Left lung (tissue), 14 donors: ENCODE data around the gene AMBN. TPM values are rescaled to one million over a fixed set of nuclear protein-coding genes. Genes with fewer than 3 reads are reported as not detected.

Source experiments
- ATAC-seq: fragments of 200-7000 bp; cut with Tn5 transposase; one replicate; pipeline ENCODE4 v1.9.1; 2020; ENCODE audit warnings: moderate library complexity
- DNase-seq, 4 donors: peaks; one replicate each; pipeline ENCODE4 v3.0.0-alpha.2; 2013 to 2020
- H3K27ac ChIP-seq, 2 donors: fragments of 200-600 bp; sonication (generic) in 1 of 2; one replicate each; pipeline versions ENCODE4 v1.5.0 to v1.8.0; 2020 to 2021
- H3K27me3 ChIP-seq, 2 donors: fragments of 200-600 bp; sonication (generic) in 1 of 2; one replicate each; pipeline versions ENCODE4 v1.5.0 to v1.8.0; 2020 to 2021
- H3K36me3 ChIP-seq, 2 donors: fragments of 200-600 bp; sonication (generic) in 1 of 2; one replicate each; pipeline versions ENCODE4 v1.5.0 to v1.8.0; 2020 to 2021
- H3K4me1 ChIP-seq, 2 donors: fragments of 200-600 bp; one replicate each; pipeline ENCODE4 v1.8.0; 2021
- H3K4me3 ChIP-seq, 2 donors: fragments of 200-600 bp; sonication (generic) in 1 of 2; one replicate each; pipeline versions ENCODE4 v1.5.0 to v1.8.0; 2020 to 2021; ENCODE audit warnings: mild to moderate bottlenecking in 1 of 2
- H3K9me3 ChIP-seq, 2 donors: fragments of 200-600 bp; sonication (generic) in 1 of 2; one replicate each; pipeline versions ENCODE4 v1.5.0 to v1.8.0; 2020 to 2021
- CTCF ChIP-seq, 2 donors: fragments of 200-600 bp; sonication (generic) in 1 of 2; IDR thresholded peaks; one replicate each; pipeline versions ENCODE4 v1.5.0 to v1.8.0; 2021; ENCODE audit warnings: antibody characterized with exemption in 2 of 2
- intact Hi-C, 2 donors: fragments of 100-400 bp; cut with DNase I; formaldehyde crosslinking; loops; one replicate each; pipeline versions ENCODE4 v1.11.2 to v1.14.2; 2022
- long read RNA-seq, 12 donors: library from polyadenylated mRNA in 2 of 12; unstranded in 2 of 12; transcript quantifications; one replicate each; pipeline ENCODE4 v2.0.0 and lab custom pipeline, GENCODE V29; 2019 to 2026
- polyA plus RNA-seq, 6 donors: library from polyadenylated mRNA; unstranded; fragments of 120-200 nt; gene quantifications; one replicate each; pipeline ENCODE4 v1.2.1, GENCODE V29; 2013; ENCODE audit not compliant: insufficient read length in 6 of 6
- total RNA-seq, 2 donors: library from RNA; stranded (reverse); fragmentation: NEBNext Ultra II Directional; extraction: Animal tissue kit (Norgen Biotek cat#: 25700); gene quantifications; one replicate each; pipeline ENCODE4 v1.2.1, GENCODE V29; 2021
- donor health status: DM: no; HTN: yes; CAD: no.
- donor health status: DM: no; HTN: no; CAD: no.

AMBN gene
- not detected for total RNA-seq
- not detected for polyA plus RNA-seq
- long read RNA-seq, donor 1 = 0 reads
- long read RNA-seq, donor 2 = 0 reads
- long read RNA-seq, donor 3 = 0 reads
- long read RNA-seq, donor 4 = 0 reads
- long read RNA-seq, donor 5 = 0 reads
- long read RNA-seq, donor 6 = 0 reads
- long read RNA-seq, donor 7 = 0 reads
- long read RNA-seq, donor 8 = 0 reads
- long read RNA-seq, donor 9 = 0 reads
- long read RNA-seq, donor 10 = 0 reads
- long read RNA-seq, donor 11 = 0 reads
- long read RNA-seq, donor 12 = 0 reads

- H3K27me3 ChIP-seq = peaks cover 0 to 4% of the 10 kb centered on the region in 2 donors
- H3K4me1 ChIP-seq = no peaks in the 10 kb centered on the region
- no peaks in the 10 kb centered on the region for H3K36me3 ChIP-seq
- no peak for TF ChIP-seq CTCF (IDR thresholded peaks at IDR 0.05)
- no peaks in the 10 kb centered on the region for H3K9me3 ChIP-seq
- DNase-seq (no peak), ATAC-seq (no peak)
- intact Hi-C loops = no loop called here
- H3K27ac ChIP-seq = no peak within 1 kb of the TSS
- H3K4me3 ChIP-seq = no peak within 1 kb of the TSS
Measured at GRCh38 chr4:70591955-70592582, at the start of gene AMBN. AMBN (plus strand) TSS chr4:70592256; CDS start chr4:70592359, 103 bp downstream.

- Histone ChIP-seq H3K4me3 (no peak overlapping the region), H3K36me3 (no peaks in the 10 kb centered on the region), H3K9me3 (no peaks in the 10 kb centered on the region), H3K27me3 (no peaks in the 10 kb centered on the region), H3K27ac (no peak overlapping the region), H3K4me1 (no peaks in the 10 kb centered on the region)
- intact Hi-C loops = no loop called here
- TF ChIP-seq CTCF (IDR thresholded peaks at IDR 0.05) = peak; percentile 18 to 32
- DNase-seq (peak in 1 of 4 donors; percentile 18), ATAC-seq (peak; percentile 40)
Measured at GRCh38 chr4:70544279-70544868, 47.7 kb upstream of the AMBN start.

GRCh38 chr4:70556856-70557255 lies 35.2 kb upstream of the AMBN start:
- Histone ChIP-seq H3K9me3 (no peaks in the 10 kb centered on the region), H3K36me3 (no peaks in the 10 kb centered on the region), H3K27ac (no peak overlapping the region), H3K4me1 (peaks cover 0 to 5% of the 10 kb centered on the region in 2 donors), H3K4me3 (no peak overlapping the region), H3K27me3 (no peaks in the 10 kb centered on the region)
- ATAC-seq (no peak), DNase-seq (no peak)
- intact Hi-C loops = no loop called here
- no peak for TF ChIP-seq CTCF (IDR thresholded peaks at IDR 0.05)

GRCh38 chr4:70559211-70559830 lies 32.7 kb upstream of the AMBN start:
- DNase-seq (peak in 2 of 4 donors; percentile 59 to 68), ATAC-seq (peak; percentile 86)
- H3K27ac ChIP-seq = no peak overlapping the region
- H3K9me3 ChIP-seq = no peaks in the 10 kb centered on the region
- peaks cover 0 to 5% of the 10 kb centered on the region in 2 donors for H3K4me1 ChIP-seq
- H3K4me3 ChIP-seq = no peak overlapping the region
- TF ChIP-seq CTCF (IDR thresholded peaks at IDR 0.05) = peak; percentile 44 to 59
- H3K36me3 ChIP-seq = no peaks in the 10 kb centered on the region
- intact Hi-C loops = no loop called here
- H3K27me3 ChIP-seq = no peaks in the 10 kb centered on the region

GRCh38 chr4:70559924-70560323 lies 32.1 kb upstream of the AMBN start:
- no peak for ATAC-seq
- no peak for TF ChIP-seq CTCF (IDR thresholded peaks at IDR 0.05)
- H3K4me3 ChIP-seq = no peak overlapping the region
- no peak for DNase-seq
- H3K9me3 ChIP-seq = no peaks in the 10 kb centered on the region
- no peaks in the 10 kb centered on the region for H3K36me3 ChIP-seq
- no peaks in the 10 kb centered on the region for H3K27me3 ChIP-seq
- intact Hi-C loops = no loop called here
- H3K27ac ChIP-seq = no peak overlapping the region
- H3K4me1 ChIP-seq = peaks cover 0 to 5% of the 10 kb centered on the region in 2 donors
